ENCODE measurements around the gene PCGF3.

GRCh38 chr4:712916-713632, 7.4 kb downstream of the PCGF3 start:
- TF ChIP-seq RARB (CRISPR knock-in tag; IDR thresholded peaks at IDR 0.05) (no peak), ARNTL (CRISPR knock-in tag; IDR thresholded peaks at IDR 0.05; ENCODE audit: borderline replicate concordance, low read depth) (no peak), ZNF565 (CRISPR knock-in tag; conservative IDR thresholded peaks at IDR 0.05; ENCODE audit: low read depth) (no peak), ZFP3 (CRISPR knock-in tag; IDR thresholded peaks at IDR 0.05) (no peak), CREB5 (CRISPR knock-in tag; IDR thresholded peaks at IDR 0.05; ENCODE audit: low read depth) (no peak)

Data from SK-N-SH treated with all-trans-retinoic acid at 6 μM for 48 hours (cell line).